H1 (cell line): ENCODE measurements around the gene DKK3. TPM values are rescaled to one million over a fixed set of nuclear protein-coding genes. Genes with fewer than 3 reads are reported as not detected.
A peak's percentile ranks its signal among the peaks of the same experiment; 100 is the strongest.

Experiments used
- CTCF ChIA-PET: fragments of 300-600 bp; sonication (Branson Sonifier 250); formaldehyde crosslinking; loops from one replicate; lab custom pipeline; 2021; ENCODE audit not compliant: partially characterized antibody; lab: Charles Lee
- POLR2A ChIA-PET: fragments of 300-600 bp; sonication (Branson Sonifier 250); formaldehyde crosslinking; loops from one replicate; lab custom pipeline; 2021; ENCODE audit warnings: inconsistent platforms; ENCODE audit not compliant: partially characterized antibody; lab: Charles Lee
- DNase-seq, 2 experiments: peaks; one replicate each; pipeline versions ENCODE4 v3.0.0 to v3.0.0-alpha.2; 2010 to 2022; ENCODE audit warnings: low spot score in 2 of 2, low read depth in 1 of 2, mixed read lengths in 1 of 2
- FAIRE-seq: peaks from 2 replicates; lab custom pipeline; 2011; peaks lifted over from hg19 to GRCh38; lab: Jason Lieb, UNC
- H2AFZ ChIP-seq: 2 replicates; pipeline ENCODE4 v1.8.1; 2012; ENCODE audit warnings: low read length, inconsistent platforms
- H2AK5ac ChIP-seq: 2 replicates; pipeline ENCODE4 v1.6.1; 2013; ENCODE audit warnings: low read depth, low read length
- H2BK120ac ChIP-seq: replicated peaks from 2 replicates; pipeline ENCODE3; 2013; ENCODE audit warnings: low read depth, low read length, inconsistent platforms
- H2BK12ac ChIP-seq: 2 replicates; pipeline ENCODE4 v1.6.1; 2013; ENCODE audit warnings: low read depth, low read length
- H2BK15ac ChIP-seq: 2 replicates; pipeline ENCODE4 v1.6.1; 2013; ENCODE audit warnings: low read length
- H2BK20ac ChIP-seq: 2 replicates; pipeline ENCODE4 v1.6.1; 2013; ENCODE audit warnings: low read length
- H2BK5ac ChIP-seq: 2 replicates; pipeline ENCODE4 v1.6.1; 2013; ENCODE audit warnings: low read depth, low read length
- H3K14ac ChIP-seq: 2 replicates; pipeline ENCODE4 v1.6.1; 2013; ENCODE audit warnings: inconsistent platforms; ENCODE audit not compliant: insufficient read length
- H3K18ac ChIP-seq: 2 replicates; pipeline ENCODE4 v1.6.1; 2013; ENCODE audit warnings: low read length; ENCODE audit errors: extremely low read depth
- H3K23ac ChIP-seq: 2 replicates; pipeline ENCODE4 v1.6.1; 2013; ENCODE audit warnings: inconsistent platforms; ENCODE audit not compliant: insufficient read length
- H3K23me2 ChIP-seq: 2 replicates; pipeline ENCODE4 v1.6.1; 2013; ENCODE audit warnings: low read depth, low read length
- H3K27ac ChIP-seq: 2 replicates; pipeline ENCODE4 v1.6.1; 2011; ENCODE audit warnings: low read depth, low read length, inconsistent platforms
- H3K27me3 ChIP-seq, 4 experiments: replicated peaks in 1 of 4; 1 replicate in 1 of 4; 2 replicates in 3 of 4; pipeline versions ENCODE4 v1.6.1 to v1.8.1; 2011 to 2013; ENCODE audit warnings: low read length in 3 of 4, mild to moderate bottlenecking in 3 of 4, inconsistent platforms in 2 of 4, mixed read lengths in 2 of 4, moderate library complexity in 1 of 4; ENCODE audit not compliant: control insufficient read depth in 3 of 4, insufficient read depth in 3 of 4; ENCODE audit errors: extremely low read depth in 1 of 4
- H3K36me3 ChIP-seq, 4 experiments: 2 replicates each; pipeline versions ENCODE4 v1.6.1 to v1.8.1; 2011 to 2013; ENCODE audit warnings: mild to moderate bottlenecking in 4 of 4, low read length in 3 of 4, moderate library complexity in 2 of 4, control low read depth in 1 of 4, inconsistent platforms in 1 of 4; ENCODE audit not compliant: insufficient read depth in 4 of 4, control insufficient read depth in 2 of 4
- H3K4ac ChIP-seq: replicated peaks from 2 replicates; pipeline ENCODE3; 2013; ENCODE audit warnings: low read length, low read depth, mixed read lengths, inconsistent platforms; ENCODE audit not compliant: insufficient read length
- H3K4me1 ChIP-seq, 4 experiments: replicated peaks in 1 of 4; 1 replicate in 1 of 4; 2 replicates in 3 of 4; pipeline versions ENCODE4 v1.6.1 to v1.8.1; 2011 to 2013; ENCODE audit warnings: low read length in 3 of 4, inconsistent platforms in 2 of 4, mixed read lengths in 1 of 4; ENCODE audit not compliant: insufficient read depth in 4 of 4, control insufficient read depth in 3 of 4
- H3K4me2 ChIP-seq, 2 experiments: 2 replicates each; pipeline versions ENCODE4 v1.6.1 to v1.8.1; 2011 to 2013; ENCODE audit warnings: low read depth in 2 of 2, low read length in 2 of 2, control low read depth in 1 of 2, inconsistent platforms in 1 of 2, mild to moderate bottlenecking in 1 of 2; ENCODE audit not compliant: insufficient read depth in 1 of 2
- H3K4me3 ChIP-seq, 4 experiments: fragments of 200-600, 300-600 bp in 1 of 4; sonication (generic), shearing (Covaris generic), sonication (Bioruptor Twin) in 1 of 4; 2 replicates each; pipeline versions ENCODE4 v1.5.1 to v1.8.1; 2011 to 2016; ENCODE audit warnings: low read length in 4 of 4, low read depth in 3 of 4, control low read depth in 2 of 4, inconsistent platforms in 2 of 4, mild to moderate bottlenecking in 2 of 4, mixed read lengths in 1 of 4, moderate library complexity in 1 of 4; ENCODE audit not compliant: insufficient read depth in 2 of 4; ENCODE audit errors: extremely low read depth in 1 of 4
- H3K56ac ChIP-seq: replicated peaks from 2 replicates; pipeline ENCODE3; 2013; ENCODE audit warnings: low read depth, mild to moderate bottlenecking, mixed read lengths, low read length, inconsistent platforms; ENCODE audit not compliant: insufficient read length
- H3K79me1 ChIP-seq: 2 replicates; pipeline ENCODE4 v1.6.1; 2013; ENCODE audit warnings: low read depth, low read length, control low read depth
- H3K79me2 ChIP-seq, 2 experiments: 2 replicates each; pipeline versions ENCODE4 v1.6.1 to v1.8.1; 2012 to 2013; ENCODE audit warnings: low read length in 2 of 2, mild to moderate bottlenecking in 2 of 2, inconsistent platforms in 1 of 2; ENCODE audit not compliant: insufficient read depth in 2 of 2, control insufficient read depth in 1 of 2
- H3K9ac ChIP-seq, 4 experiments: replicated peaks in 1 of 4; 1 replicate in 1 of 4; 2 replicates in 3 of 4; pipeline versions ENCODE4 v1.6.1 to v1.8.1; 2011 to 2013; ENCODE audit warnings: low read depth in 3 of 4, low read length in 3 of 4, control low read depth in 2 of 4, mild to moderate bottlenecking in 2 of 4, moderate library complexity in 2 of 4, inconsistent platforms in 1 of 4; ENCODE audit errors: extremely low read depth in 1 of 4
- H3K9me3 ChIP-seq, 2 experiments: 2 replicates each; pipeline versions ENCODE4 v1.6.1 to v1.8.1; 2012 to 2013; ENCODE audit warnings: mild to moderate bottlenecking in 2 of 2, moderate library complexity in 2 of 2, control low read depth in 1 of 2, inconsistent platforms in 1 of 2, low read depth in 1 of 2, low read length in 1 of 2, mixed read lengths in 1 of 2; ENCODE audit not compliant: insufficient read depth in 2 of 2
- H4K20me1 ChIP-seq, 2 experiments: replicated peaks in 1 of 2; 2 replicates each; pipeline versions ENCODE3 to v1.8.1; 2011 to 2013; ENCODE audit warnings: inconsistent platforms in 2 of 2, low read length in 2 of 2, mild to moderate bottlenecking in 1 of 2; ENCODE audit not compliant: insufficient read depth in 2 of 2, control insufficient read depth in 1 of 2
- H4K5ac ChIP-seq: 2 replicates; pipeline ENCODE4 v1.6.1; 2013; ENCODE audit warnings: low read length, low read depth, mixed read lengths, inconsistent platforms; ENCODE audit not compliant: insufficient read length
- H4K8ac ChIP-seq: 2 replicates; pipeline ENCODE4 v1.8.0; 2013; ENCODE audit warnings: mild to moderate bottlenecking, moderate library complexity, low read length, inconsistent platforms; ENCODE audit not compliant: insufficient read depth; ENCODE audit errors: extremely low read depth
- H4K91ac ChIP-seq: replicated peaks from 2 replicates; pipeline ENCODE3; 2013; ENCODE audit warnings: low read length, mixed read lengths, inconsistent platforms; ENCODE audit not compliant: insufficient read length
- JUND ChIP-seq: IDR thresholded peaks from 2 replicates; pipeline ENCODE4 v1.6.1; 2011; ENCODE audit warnings: mild to moderate bottlenecking, improper control_type of control experiment, low read length
- PHF8 ChIP-seq: fragments of 200-600 bp; sonication (generic); conservative IDR thresholded peaks from 2 replicates; pipeline ENCODE4 v1.7.1; 2012; ENCODE audit warnings: low read depth, mild to moderate bottlenecking, inconsistent platforms, low read length, moderate library complexity
- RNF2 ChIP-seq: fragments of 200-900, 300-1000 bp; sonication (generic); IDR thresholded peaks from 2 replicates; pipeline ENCODE4 v1.7.1; 2016; ENCODE audit warnings: borderline replicate concordance, low read depth, mild to moderate bottlenecking, antibody characterized with exemption, low read length; ENCODE audit not compliant: poor library complexity, severe bottlenecking; ENCODE audit errors: missing control alignments
- SAP30 ChIP-seq: fragments of 300-600 bp; sonication (generic); IDR thresholded peaks from 2 replicates; pipeline ENCODE4 v1.7.1; 2012; ENCODE audit warnings: low read length, moderate library complexity, mild to moderate bottlenecking, inconsistent platforms; ENCODE audit not compliant: insufficient read depth, insufficient replicate concordance
- SIN3A ChIP-seq, 2 experiments: IDR thresholded peaks in 1 of 2; conservative IDR thresholded peaks in 1 of 2; 2 replicates each; pipeline ENCODE4 v1.6.1; 2011 to 2012; ENCODE audit warnings: low read length in 2 of 2, improper control_type of control experiment in 1 of 2, low read depth in 1 of 2, mild to moderate bottlenecking in 1 of 2
- SP2 ChIP-seq: IDR thresholded peaks from 2 replicates; pipeline ENCODE4 v1.6.1; 2012; ENCODE audit warnings: mild to moderate bottlenecking, low read length, inconsistent platforms
- TBP ChIP-seq: IDR thresholded peaks from 2 replicates; pipeline ENCODE4 v1.6.1; 2011; ENCODE audit warnings: low read depth, low read length, improper control_type of control experiment
- TEAD4 ChIP-seq: IDR thresholded peaks from 2 replicates; pipeline ENCODE4 v1.6.1; 2012; ENCODE audit warnings: low read depth, low read length, inconsistent platforms, mixed read lengths
- WGBS, 2 experiments: shearing (Covaris generic) in 1 of 2; methylation state at CpG; one replicate each; pipeline versions ENCODE4 v1.1.6 to v1.1.7; 2013 to 2015; ENCODE audit warnings: low lambda C conversion rate in 2 of 2, mixed read lengths in 2 of 2, inconsistent platforms in 1 of 2, low coverage in 1 of 2, missing lambda C conversion rate in 1 of 2; ENCODE audit not compliant: insufficient replicate concordance in 2 of 2, insufficient coverage in 1 of 2, insufficient read length in 1 of 2; ENCODE audit errors: extremely low coverage in 1 of 2, missing lambda C conversion rate in 1 of 2; 5-methylcytosine and 5-hydroxymethylcytosine counted together
- polyA plus RNA-seq, 7 experiments: library from polyadenylated mRNA; depleted of rRNA in 3 of 7; stranded (reverse) in 5 of 7; unstranded in 2 of 7; fragments of >200 nt in 5 of 7; fragments of 200-250 nt in 2 of 7; gene quantifications; 1 replicate in 5 of 7; 2 replicates in 1 of 7; 4 replicates in 1 of 7; pipeline versions ENCODE4 v1.2.1 to v1.2.3, GENCODE V29; 2011 to 2013; ENCODE audit warnings: missing spikeins in 2 of 7, mixed read lengths in 2 of 7
- total RNA-seq: library from RNA; stranded (reverse); fragmentation: NEBNext Ultra II Directional; extraction: Animal tissue kit (Norgen Biotek cat#: 25700); gene quantifications from 2 replicates; pipeline ENCODE4 v1.2.1, GENCODE V29; 2021
- TF ChIP-seq, protein P1 (sequence below), 3 experiments: IDR thresholded peaks; 1 replicate in 2 of 3; 2 replicates in 1 of 3; pipeline versions ENCODE4 v1.5.1 to v1.6.1; 2011; ENCODE audit warnings: low read length in 3 of 3, mild to moderate bottlenecking in 3 of 3, inconsistent platforms in 2 of 3, low read depth in 1 of 3, moderate library complexity in 1 of 3; ENCODE audit not compliant: insufficient read depth in 1 of 3; ENCODE audit errors: control extremely low read depth in 1 of 3
- TF ChIP-seq, protein P2 (sequence below): IDR thresholded peaks from 2 replicates; pipeline ENCODE4 v1.6.1; 2012; ENCODE audit warnings: inconsistent platforms

The DKK3 gene
- total and polyA plus RNA-seq, 2 of the 8 experiments (the other 6 are each of a cell fraction or from before 2014, with no cell fraction given) = 30.0 to 40.1 TPM

GRCh38 chr11:12013781-12014180, 5.4 kb upstream of the DKK3 start:
- CTCF ChIA-PET = interaction anchor here (1.0 to 1.5 kb wide), 2 partner anchors 41 to 81 kb away, joined by 4 read pairs; no protein-coding TSS in a partner anchor
- Histone ChIP-seq H3K79me1 (no peaks in the 10 kb centered on the region), H3K27ac (no peak overlapping the region), H2BK12ac (0 out of 2 replicates have a peak overlapping the region, but pooled peaks have one; percentile 17), H3K79me2 (no peaks in the 10 kb centered on the region), H4K20me1 (no peaks in the 10 kb centered on the region), H3K4ac (no peak overlapping the region), H3K56ac (no peak overlapping the region), H3K23ac (no peak overlapping the region), H3K36me3 (no peaks in the 10 kb centered on the region), H2AK5ac (no peak overlapping the region), H3K23me2 (peaks cover 5% of the 10 kb centered on the region; the same call in 1 of the 2 replicates), H2BK15ac (no peak overlapping the region), H4K5ac (no peak overlapping the region), H3K4me1 (peaks cover 0 to 10% (median under 1%) of the 10 kb centered on the region in 4 experiments; a peak in 5 of 7 replicates), H4K8ac (no peak overlapping the region), H3K18ac (no peak overlapping the region), H3K9ac (no peak overlapping the region), H3K4me2 (no peak overlapping the region), H3K4me3 (no peak overlapping the region), H3K9me3 (no peaks in the 10 kb centered on the region), H2BK120ac (no peak overlapping the region), H3K14ac (no peak overlapping the region), H3K27me3 (no peaks in the 10 kb centered on the region; a peak in 2 of 7 replicates), H2AFZ (no peak overlapping the region), H2BK5ac (no peak overlapping the region), H2BK20ac (no peak overlapping the region), H4K91ac (no peak overlapping the region)
- DNase-seq (no peak), FAIRE-seq (no peak)
- POLR2A ChIA-PET = no interaction called here
- 78% methylated on average over 3 of the region's 3 CpGs; no CpG with 5 or more reads in 1 of the 2 experiments for WGBS, 2 experiments
- TF ChIP-seq, protein P1, sequence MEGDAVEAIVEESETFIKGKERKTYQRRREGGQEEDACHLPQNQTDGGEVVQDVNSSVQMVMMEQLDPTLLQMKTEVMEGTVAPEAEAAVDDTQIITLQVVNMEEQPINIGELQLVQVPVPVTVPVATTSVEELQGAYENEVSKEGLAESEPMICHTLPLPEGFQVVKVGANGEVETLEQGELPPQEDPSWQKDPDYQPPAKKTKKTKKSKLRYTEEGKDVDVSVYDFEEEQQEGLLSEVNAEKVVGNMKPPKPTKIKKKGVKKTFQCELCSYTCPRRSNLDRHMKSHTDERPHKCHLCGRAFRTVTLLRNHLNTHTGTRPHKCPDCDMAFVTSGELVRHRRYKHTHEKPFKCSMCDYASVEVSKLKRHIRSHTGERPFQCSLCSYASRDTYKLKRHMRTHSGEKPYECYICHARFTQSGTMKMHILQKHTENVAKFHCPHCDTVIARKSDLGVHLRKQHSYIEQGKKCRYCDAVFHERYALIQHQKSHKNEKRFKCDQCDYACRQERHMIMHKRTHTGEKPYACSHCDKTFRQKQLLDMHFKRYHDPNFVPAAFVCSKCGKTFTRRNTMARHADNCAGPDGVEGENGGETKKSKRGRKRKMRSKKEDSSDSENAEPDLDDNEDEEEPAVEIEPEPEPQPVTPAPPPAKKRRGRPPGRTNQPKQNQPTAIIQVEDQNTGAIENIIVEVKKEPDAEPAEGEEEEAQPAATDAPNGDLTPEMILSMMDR (IDR thresholded peaks at IDR 0.05; ENCODE audit: control extremely low read depth in 1 of 3, insufficient read depth in 1 of 3, low read depth in 1 of 3, low read length in 3 of 3) = no peak
- TF ChIP-seq SAP30 (no peak), TBP (no peak), SIN3A (conservative IDR thresholded peaks at IDR 0.05 in 1 of 2, IDR thresholded peaks at IDR 0.05 in 1 of 2; ENCODE audit: low read depth in 1 of 2, low read length in 2 of 2) (no peak), PHF8 (no peak), JUND (no peak), TEAD4 (no peak), RNF2 (no peak), SP2 (no peak)
- TF ChIP-seq, protein P2, sequence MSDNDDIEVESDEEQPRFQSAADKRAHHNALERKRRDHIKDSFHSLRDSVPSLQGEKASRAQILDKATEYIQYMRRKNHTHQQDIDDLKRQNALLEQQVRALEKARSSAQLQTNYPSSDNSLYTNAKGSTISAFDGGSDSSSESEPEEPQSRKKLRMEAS = no peak
